A204.1 (cell line): ENCODE measurements around the gene SDF2.

Experiments used
- FAIRE-seq: peaks from 2 replicates; lab custom pipeline; 2012; peaks lifted over from hg19 to GRCh38; lab: Jason Lieb, UNC

Gene SDF2

GRCh38 chr17:28661635-28662526 lies at the start of gene SDF2, which contains the start of gene SUPT6H:
SDF2 (minus strand) TSS chr17:28661906; CDS start chr17:28661876, 30 bp downstream.
SUPT6H (plus strand) TSS chr17:28662205; CDS start chr17:28673402, 11,197 bp downstream.
- FAIRE-seq = no peak

GRCh38 chr17:28710861-28711722 lies 49.4 kb upstream of the SDF2 start:
- no peak for FAIRE-seq

GRCh38 chr17:28707339-28707720 lies 45.6 kb upstream of the SDF2 start:
- no peak for FAIRE-seq

- FAIRE-seq = no peak
Observed at GRCh38 chr17:28706471-28707338, 45.0 kb upstream of the SDF2 start.

- no peak for FAIRE-seq
Observed at GRCh38 chr17:28705728-28706334, 44.1 kb upstream of the SDF2 start.

- FAIRE-seq = no peak
Observed at GRCh38 chr17:28705074-28705659, 43.5 kb upstream of the SDF2 start.

GRCh38 chr17:28704219-28704858 lies 42.6 kb upstream of the SDF2 start:
- FAIRE-seq = no peak

- FAIRE-seq = no peak
Observed at GRCh38 chr17:28703552-28704218, 42.0 kb upstream of the SDF2 start.

- no peak for FAIRE-seq
Observed at GRCh38 chr17:28702752-28703150, 41.0 kb upstream of the SDF2 start.

- FAIRE-seq = no peak
Observed at GRCh38 chr17:28702026-28702751, 40.5 kb upstream of the SDF2 start.

GRCh38 chr17:28700830-28701492 lies 39.3 kb upstream of the SDF2 start:
- FAIRE-seq = no peak

GRCh38 chr17:28700278-28700677 lies 38.6 kb upstream of the SDF2 start:
- FAIRE-seq = no peak

- no peak for FAIRE-seq
Observed at GRCh38 chr17:28698253-28698941, 36.7 kb upstream of the SDF2 start.

- no peak for FAIRE-seq
Observed at GRCh38 chr17:28693869-28694268, 32.2 kb upstream of the SDF2 start.

GRCh38 chr17:28689011-28689410 lies 27.3 kb upstream of the SDF2 start:
- FAIRE-seq = no peak

- no peak for FAIRE-seq
Observed at GRCh38 chr17:28688481-28688880, 26.8 kb upstream of the SDF2 start.

GRCh38 chr17:28686296-28686695 lies 24.6 kb upstream of the SDF2 start:
- no peak for FAIRE-seq

- no peak for FAIRE-seq
Observed at GRCh38 chr17:28685366-28685765, 23.7 kb upstream of the SDF2 start.
